Measurements from ENCODE around the gene TAF11L13.

The TAF11L13 gene

GRCh38 chr5:17679597-17680203 is 47.8 kb downstream of the TAF11L13 start:
- DNase-seq = peak; percentile 1

GRCh38 chr5:17680737-17681136 is 48.8 kb downstream of the TAF11L13 start:
- DNase-seq = no peak
